HG03196 (cell line): ENCODE measurements around the gene MSANTD1.

ENCODE experiments used
- ATAC-seq: cut with Tn5 transposase; IDR thresholded peaks from one replicate; pipeline ENCODE4 v1.9.1; 2021; ENCODE audit not compliant: unreplicated experiment

Gene MSANTD1

DNA sequence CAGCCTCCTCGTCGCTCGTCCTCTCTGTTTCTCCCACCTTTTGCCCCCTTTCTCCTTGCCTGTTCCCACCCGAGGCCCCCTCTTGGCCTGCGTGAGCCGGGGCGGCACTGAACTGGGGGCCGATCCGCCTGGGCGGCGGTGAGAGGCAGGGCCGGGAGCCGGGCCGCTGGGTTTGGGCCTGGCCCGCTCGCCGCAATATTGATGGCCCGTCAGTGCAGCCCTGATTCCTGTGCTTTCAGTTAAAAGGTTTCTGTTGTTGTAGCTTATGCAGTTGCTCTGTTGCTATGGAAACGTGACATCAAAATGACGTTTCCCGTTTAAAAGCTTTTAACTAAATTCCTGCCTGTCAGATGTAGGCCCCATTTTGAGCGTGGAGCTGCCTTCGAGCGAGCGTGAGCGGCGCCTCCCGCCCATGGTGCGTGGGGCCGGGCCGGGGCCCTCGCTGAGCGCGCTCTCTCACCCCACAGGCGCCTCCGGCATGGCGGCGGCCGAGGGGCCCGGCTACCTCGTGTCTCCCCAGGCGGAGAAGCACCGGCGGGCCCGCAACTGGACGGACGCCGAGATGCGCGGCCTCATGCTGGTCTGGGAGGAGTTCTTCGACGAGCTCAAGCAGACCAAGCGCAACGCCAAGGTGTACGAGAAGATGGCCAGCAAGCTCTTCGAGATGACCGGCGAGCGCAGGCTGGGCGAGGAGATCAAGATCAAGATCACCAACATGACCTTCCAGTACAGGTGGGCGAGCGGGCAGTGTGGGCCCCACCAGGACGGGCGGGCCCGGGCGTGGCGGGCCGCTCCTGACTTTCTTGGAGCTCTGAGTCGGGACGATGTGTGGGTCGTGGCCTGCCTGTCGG lies at the start of gene MSANTD1:
Gene MSANTD1, plus strand, starts transcription at position 349 of the 851 bp plus-strand sequence. Its CDS starts 64 bp downstream, at position 413.
- no peak for ATAC-seq

DNA sequence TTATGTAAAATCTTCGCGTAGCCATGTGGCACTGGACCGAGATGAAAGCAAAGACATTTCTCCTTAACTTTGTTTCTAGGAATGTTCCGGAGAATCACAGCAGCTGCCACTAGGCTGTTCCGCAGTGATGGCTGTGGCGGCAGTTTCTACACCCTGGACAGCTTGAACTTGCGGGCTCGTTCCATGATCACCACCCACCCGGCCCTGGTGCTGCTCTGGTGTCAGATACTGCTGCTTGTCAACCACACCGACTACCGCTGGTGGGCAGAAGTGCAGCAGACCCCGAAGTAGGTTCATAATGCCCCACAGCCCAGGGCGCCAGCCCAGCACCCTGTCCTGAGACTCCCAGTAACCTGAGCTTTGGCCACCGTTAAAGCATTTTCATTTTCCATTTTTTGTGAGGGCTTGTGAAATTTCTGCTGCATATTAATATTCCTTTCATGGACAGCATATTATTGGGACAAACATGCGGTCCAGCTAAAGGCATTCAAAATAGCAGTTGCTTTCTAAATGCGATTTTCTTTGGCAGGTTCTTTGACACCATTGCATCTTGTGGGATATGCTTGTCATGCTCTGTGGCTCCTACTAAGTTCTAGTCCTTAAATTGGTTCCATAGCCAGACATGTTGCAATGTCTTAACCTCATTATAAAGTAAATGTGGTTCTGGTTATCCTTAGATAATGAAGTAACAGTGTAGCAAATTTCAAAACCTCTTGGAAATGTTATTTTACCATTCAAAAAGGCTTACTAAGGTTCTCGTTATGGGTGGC lies 49.1 kb upstream of the MSANTD1 start:
- ATAC-seq = no peak

GRCh38 chr4:3200423-3201090 lies 48.4 kb upstream of the MSANTD1 start:
- ATAC-seq = no peak

- no peak for ATAC-seq
Measured at GRCh38 chr4:3201718-3202702, 46.9 kb upstream of the MSANTD1 start.

DNA sequence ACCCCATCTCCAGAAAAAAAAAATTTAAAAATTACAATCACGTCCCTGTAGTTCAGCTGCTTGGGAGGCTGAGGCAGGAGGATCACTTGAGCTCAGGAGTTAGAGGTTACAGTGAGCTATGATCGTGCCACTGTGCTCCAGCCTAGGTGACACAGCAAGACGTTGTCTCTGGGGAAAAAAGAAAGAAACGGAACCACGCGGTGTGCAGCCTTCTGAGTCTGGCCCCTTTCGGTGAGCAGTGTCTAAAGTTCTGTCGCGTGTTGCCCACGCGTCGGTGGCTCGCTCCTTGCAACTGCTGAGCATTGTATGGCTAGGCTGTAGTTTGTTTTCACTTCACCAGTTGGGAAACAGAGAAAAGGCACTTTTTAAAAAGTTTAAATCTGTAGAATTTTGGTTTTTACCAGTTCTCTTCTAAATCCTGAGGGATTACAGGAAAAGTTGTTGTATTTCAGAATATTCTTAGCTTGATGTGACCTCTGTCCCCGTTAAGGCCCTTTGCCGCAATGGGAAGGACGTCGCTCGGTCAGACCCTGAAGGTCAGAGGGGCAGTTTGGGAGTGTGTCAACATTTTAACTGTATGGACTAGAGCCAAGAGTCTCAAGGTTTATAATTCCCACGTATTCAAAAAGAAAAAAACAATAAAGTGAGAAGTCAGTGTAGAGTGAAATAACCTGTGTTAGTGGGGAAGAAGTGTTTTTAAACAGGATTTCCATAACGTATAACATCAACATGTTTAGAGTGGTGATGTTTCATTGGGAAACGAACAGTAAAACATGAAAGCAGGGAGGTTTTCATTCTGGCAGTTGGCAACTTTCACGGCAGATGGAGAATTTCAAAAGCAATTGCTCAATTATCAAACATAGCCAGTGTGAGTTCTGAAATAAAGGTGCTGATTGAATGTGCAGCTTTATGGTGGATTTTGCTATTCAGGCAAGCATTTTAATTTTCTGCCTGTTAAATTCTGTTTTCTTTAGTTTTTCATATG lies 45.8 kb upstream of the MSANTD1 start:
- no peak for ATAC-seq

DNA sequence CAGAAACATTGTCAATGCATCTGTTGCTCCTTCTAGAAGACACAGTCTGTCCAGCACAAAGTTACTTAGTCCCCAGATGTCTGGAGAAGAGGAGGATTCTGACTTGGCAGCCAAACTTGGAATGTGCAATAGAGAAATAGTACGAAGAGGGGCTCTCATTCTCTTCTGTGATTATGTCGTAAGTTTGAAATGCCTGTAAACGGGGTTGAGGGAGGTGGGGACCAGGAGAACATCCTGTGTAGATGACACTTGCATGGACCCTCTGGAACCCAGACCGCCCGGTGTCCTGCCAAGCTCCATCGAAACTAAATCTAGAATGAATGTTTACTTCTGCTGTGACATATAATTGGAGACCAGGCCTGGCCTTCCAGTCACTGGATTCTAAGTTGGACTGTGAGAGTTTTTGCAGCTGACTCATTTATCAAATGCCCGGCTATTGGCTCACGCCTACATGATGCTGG lies 45.0 kb upstream of the MSANTD1 start:
- ATAC-seq = no peak

DNA sequence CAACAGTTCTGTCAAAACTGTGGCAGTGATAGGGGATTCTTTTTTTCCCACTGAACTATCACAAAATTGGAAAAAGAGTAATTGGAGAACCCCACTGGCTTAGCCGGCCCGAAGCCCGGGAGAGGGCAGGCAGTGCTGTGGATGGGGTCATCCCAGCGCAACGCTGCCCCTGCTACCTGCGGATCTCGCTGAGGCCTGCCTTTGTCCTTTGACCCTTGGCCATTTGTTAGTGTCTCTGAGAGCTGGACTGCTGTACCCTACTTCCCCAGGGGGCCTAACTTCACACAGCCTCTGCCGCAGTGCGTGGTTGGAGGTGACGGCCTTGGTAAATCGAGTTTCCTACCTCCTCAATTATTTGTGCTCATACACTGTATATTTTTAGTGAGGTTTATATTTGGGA lies 43.0 kb upstream of the MSANTD1 start:
- no peak for ATAC-seq

DNA sequence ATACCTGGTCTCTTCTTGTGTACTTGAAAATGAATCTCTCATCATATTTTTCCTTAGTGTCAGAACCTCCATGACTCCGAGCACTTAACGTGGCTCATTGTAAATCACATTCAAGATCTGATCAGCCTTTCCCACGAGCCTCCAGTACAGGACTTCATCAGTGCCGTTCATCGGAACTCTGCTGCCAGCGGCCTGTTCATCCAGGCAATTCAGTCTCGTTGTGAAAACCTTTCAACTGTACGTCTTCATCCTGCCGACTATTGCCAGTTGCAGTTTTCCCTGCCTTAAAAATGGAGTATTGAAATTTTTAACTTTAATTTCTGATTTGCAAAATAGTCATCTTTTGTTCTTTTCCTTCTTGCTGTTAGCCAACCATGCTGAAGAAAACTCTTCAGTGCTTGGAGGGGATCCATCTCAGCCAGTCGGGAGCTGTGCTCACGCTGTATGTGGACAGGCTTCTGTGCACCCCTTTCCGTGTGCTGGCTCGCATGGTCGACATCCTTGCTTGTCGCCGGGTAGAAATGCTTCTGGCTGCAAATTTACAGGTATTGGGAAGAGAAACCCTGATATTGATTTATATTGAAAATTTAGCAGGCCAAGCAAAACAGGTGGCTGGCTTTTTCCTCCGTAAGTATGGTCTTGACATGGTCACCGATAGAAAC lies 42.4 kb upstream of the MSANTD1 start:
- ATAC-seq = no peak

GRCh38 chr4:3207531-3208037 lies 41.4 kb upstream of the MSANTD1 start:
- ATAC-seq = no peak

- ATAC-seq = no peak
Measured at GRCh38 chr4:3208826-3209225, 40.1 kb upstream of the MSANTD1 start.

- ATAC-seq = no peak
Measured at GRCh38 chr4:3209551-3210325, 39.2 kb upstream of the MSANTD1 start.

- no peak for ATAC-seq
Measured at GRCh38 chr4:3210467-3210866, 38.5 kb upstream of the MSANTD1 start.

GRCh38 chr4:3211866-3212265 lies 37.1 kb upstream of the MSANTD1 start:
- ATAC-seq = no peak

DNA sequence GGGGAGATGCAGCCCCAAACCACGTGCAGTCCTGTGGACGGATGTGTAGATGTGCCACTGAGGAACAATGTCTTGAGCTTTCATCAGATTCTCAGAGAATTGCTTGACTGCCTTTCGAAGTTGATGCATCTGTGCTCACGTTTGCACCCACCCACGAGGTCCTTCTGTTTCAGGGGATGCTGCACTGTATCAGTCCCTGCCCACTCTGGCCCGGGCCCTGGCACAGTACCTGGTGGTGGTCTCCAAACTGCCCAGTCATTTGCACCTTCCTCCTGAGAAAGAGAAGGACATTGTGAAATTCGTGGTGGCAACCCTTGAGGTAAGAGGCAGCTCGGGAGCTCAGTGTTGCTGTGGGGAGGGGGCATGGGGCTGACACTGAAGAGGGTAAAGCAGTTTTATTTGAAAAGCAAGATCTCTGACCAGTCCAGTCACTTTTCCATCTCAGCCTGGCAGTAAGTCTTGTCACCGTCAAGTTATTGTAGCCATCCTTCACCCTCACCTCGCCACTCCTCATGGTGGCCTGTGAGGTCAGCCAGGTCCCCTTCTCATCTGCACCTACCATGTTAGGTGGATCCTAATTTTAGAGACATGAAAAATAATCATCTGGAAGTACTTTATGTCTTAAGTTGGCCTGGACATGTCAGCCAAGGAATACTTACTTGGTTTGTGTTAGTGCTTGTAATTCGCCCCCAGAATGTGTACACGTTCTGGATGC lies 36.4 kb upstream of the MSANTD1 start:
- no peak for ATAC-seq

DNA sequence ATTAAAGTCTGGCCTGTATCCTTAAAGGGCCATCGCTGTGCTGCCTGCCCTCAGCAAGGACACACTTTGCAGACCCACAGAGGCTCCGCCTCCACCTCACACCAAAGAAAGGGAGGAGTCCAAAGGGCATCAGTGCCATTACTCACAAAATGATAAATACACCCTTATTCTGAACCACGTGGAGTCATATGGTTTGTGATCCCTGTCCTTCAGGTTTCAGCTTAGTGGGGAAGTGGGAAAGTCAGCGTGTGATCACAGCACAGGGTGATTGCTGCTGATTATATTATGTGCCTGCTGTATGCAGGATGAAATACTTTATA lies 35.9 kb upstream of the MSANTD1 start:
- ATAC-seq = no peak

DNA sequence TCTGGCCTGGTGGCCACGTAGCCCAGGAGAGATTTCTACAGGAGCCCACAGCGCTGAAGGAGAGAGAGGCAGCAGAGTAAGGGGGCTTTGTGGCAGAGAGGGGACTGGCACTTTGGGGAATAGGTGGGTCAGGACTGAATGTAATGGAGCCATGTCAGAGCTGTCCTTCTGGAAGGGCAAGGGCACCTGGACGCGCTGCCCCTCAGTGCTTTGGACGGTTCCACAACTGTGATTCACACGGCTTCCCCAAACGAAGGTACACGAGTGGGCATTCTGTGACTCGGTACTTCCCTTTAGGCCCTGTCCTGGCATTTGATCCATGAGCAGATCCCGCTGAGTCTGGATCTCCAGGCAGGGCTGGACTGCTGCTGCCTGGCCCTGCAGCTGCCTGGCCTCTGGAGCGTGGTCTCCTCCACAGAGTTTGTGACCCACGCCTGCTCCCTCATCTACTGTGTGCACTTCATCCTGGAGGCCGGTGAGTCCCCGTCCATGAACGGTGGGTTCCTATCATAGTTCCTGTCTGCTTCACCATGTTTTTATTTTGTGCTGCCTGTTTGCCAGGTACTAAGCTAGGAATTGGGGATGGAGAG lies 35.2 kb upstream of the MSANTD1 start:
- ATAC-seq = no peak

DNA sequence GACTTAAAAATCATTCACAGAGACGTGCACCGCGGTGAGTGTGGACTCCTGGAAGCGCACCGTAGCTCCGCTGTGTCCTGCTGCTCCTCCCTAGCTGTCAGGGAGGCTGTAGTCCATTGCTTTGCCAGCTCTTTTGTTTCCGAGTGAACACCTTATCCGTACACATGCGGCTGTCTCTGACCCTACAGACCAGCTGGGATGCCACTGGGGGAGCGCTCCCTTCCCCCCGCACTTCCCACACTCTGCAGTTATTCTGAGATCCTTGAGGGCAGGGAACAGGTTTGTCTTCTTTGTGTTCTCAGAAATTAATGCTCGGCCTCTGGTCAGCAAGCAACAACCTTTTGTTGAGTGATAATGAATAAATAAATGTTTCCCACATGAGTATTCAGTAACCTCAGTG lies 33.7 kb upstream of the MSANTD1 start:
- no peak for ATAC-seq
